Measurements from ENCODE around the gene FAM131C.
"Not testable (repeated sequence)": the region's sequence is repeated elsewhere in the genome, so short reads cannot be mapped to it uniquely, and the experiment has no call there.

FAM131C gene

GRCh38 chr1:16056521-16056912, 16.9 kb downstream of the FAM131C start:
- not testable (repeated sequence) for DNase-seq

DNA sequence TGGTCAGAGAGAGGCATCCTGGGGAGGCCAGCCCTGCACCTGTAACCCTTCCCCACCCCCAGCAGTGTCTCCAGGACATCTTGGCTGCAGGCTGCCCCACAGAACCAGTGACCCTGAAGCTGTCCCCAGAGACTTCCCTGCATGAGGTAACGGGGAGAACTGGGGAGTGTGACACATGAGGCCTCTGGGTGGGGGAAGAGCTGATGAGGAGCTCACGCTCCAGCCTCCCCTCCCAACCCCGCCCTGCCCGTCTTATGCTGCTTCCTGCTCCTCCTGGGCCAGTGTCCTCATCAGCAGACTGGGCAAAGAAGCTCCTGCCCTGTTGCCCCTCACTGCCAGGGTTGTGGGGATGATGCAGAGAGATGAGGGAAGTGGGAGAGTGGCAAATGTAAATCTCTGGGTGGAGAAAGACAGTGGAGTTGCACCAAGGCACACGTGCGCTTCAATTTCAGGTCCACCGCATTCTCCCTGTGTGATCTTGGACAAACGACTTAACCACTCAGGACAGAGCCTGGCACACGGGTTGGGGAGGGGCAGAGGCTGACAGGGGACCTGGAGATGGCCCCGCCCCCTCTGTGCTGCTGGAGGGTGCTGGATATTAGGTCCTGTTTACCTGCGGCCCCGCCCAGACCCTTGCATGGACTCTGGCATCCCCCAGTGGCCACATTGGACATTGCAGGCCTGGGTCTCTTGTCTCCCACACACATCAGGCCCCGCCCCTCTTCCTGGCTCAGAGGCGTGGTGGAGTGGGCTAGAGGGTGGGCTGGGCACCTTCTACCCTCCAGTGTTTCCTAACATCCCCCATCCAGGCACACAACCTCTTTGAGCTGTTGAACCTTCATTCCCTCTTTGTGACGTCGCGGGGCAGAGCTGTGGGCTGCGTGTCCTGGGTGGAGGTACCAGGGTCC, 17.6 kb downstream of the FAM131C start:
- peak; percentile 89 for DNase-seq

GRCh38 chr1:16054598-16055540, 18.6 kb downstream of the FAM131C start:
- no peak for DNase-seq

DNA sequence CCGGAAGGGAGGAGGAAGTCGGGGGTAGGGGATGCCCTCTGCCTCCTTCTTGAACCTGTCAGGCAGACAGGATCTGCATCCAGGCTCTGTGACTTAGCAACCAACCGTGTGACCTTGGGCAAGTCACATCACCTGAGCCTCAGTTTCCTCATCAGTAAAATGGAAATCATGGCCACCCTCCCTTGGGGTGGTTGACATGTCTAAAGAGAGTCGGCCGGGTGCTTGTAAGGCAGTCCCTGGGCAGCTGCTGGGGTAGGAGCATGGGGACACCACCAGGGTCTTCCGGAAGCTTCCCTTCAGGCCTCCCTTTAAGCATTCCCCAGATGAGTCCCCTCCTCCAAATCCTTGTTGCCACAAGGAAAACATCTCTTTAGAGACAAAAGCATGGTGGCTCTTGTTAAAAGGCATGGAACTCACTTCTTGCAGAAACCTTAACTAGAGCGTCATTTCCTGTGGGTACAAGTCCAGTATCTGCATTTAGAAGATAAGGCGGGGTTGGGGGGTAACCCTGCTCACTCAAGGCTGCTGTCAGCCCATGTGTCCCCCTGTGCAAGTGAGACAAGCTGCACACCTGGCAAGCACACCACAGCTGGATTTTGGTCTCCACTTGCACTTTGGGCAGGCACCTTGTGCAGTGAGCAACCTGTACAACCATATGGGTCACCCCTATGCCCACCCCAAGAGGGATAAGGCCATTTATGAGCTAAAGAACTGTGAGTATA, 19.5 kb downstream of the FAM131C start:
- DNase-seq: no peak

DNA sequence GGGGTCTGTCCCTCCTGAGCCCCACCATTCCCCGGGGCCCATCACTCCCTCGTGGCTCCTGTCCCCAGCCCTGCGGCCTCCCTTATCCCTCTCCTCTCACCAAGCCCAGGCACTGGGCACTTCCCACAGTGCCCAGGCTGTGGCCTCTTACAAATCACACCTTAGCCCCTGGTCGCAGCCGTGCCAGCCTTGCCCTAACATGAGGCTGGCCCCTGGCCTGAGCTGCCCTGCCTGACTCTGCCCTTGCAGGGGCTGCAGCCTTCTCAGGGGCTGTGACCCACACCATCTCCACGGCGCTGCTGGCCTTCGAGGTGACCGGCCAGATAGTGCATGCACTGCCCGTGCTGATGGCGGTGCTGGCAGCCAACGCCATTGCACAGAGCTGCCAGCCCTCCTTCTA, 21.5 kb downstream of the FAM131C start:
- not testable (repeated sequence) for DNase-seq

GRCh38 chr1:16051039-16051438, 22.4 kb downstream of the FAM131C start:
- no peak for DNase-seq

DNA sequence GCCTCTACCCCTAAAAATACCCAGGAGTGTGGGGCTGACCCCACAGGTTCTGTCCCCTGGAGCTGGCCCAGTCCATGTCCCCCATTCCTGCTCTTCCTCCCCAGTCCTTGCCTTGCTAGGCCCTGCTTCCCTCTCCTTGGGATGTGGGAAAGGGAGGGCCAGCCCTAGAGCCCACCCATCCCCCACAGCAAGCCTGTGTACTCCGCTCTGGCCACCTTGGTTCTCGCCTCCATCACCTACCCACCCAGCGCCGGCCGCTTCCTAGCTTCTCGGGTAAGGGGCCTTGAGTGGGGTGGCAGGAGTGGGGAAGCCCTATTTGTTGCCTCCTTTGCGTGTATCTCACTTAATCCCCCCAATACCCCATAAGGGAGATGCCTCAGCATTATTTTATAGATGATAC, 23.1 kb downstream of the FAM131C start:
- no peak for DNase-seq

DNA sequence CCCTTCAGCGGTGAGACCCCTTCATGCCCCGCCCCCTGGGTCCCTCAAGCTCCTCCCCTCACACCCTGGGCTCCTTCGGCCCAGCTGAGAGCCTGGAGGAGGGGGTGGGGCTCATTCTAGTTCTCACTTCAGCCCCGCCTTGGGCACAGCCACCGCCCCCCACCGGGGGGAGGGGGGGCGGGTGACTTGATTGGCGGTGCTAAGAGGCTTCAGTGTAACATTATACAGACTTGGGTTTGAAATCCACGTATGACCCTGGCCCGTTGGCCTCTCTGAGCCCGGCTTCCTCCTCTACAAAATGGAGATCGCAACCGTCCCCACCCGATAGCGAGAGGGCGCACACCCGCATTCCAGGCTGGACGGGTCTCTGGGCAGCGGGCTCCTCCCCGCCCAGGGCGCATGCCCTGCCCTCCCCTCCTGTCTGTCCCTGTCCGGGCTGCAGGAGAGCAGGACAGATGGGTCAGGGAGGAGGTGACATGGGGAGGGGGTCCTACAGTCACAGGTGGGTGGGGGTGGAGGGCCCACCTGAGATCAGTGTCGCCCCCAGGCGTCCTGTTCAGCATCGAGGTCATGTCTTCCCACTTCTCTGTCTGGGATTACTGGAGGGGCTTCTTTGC, 24.8 kb downstream of the FAM131C start:
- no peak for DNase-seq

GRCh38 chr1:16047791-16048475, 25.5 kb downstream of the FAM131C start:
- no peak for DNase-seq

DNA sequence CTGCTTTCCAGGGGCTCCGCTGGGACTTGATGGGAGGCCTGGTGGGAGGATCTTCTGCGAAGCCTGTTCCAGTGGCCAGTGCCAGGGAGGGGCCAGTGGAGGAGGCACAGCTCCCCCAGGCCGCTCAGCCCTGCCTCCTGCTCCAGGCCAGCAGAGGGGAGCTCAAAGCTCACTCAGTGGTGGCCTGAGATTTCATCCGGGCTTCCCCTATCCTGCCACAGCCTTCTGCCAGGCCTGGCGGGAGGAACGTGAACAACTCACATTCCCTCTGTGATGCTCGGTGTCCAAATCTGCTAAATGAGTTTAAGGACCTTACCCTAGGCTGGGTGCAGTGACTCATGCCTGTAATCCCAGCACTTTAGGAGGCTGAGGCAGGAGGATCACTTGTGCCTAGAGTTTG, 26.6 kb downstream of the FAM131C start:
- no peak for DNase-seq

DNA sequence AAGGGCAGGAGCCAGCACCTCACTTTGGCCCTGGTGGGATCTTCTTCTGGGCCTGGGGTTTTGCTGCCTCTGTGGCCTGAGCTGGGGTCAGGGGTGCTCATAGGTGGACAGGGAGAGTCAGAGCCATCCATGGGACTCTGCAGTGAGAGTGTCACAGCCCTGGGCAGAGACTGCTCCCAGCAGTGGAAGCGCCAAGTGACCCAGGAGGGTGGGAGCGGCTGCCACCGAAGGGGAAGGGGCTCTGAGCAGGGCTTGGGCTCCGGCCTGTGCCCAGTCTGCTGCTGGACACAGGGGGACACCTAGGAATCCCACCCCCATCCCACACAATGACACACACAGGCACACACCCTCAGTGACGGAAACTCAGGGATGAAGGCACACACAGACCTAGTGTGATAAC, 29.5 kb downstream of the FAM131C start:
- no peak for DNase-seq

GRCh38 chr1:16043521-16043920, 29.9 kb downstream of the FAM131C start, which contains the start of gene CLCNKB:
CLCNKB (plus strand) TSS chr1:16043782; CDS start chr1:16044493, 711 bp downstream.
- no peak for DNase-seq

DNA sequence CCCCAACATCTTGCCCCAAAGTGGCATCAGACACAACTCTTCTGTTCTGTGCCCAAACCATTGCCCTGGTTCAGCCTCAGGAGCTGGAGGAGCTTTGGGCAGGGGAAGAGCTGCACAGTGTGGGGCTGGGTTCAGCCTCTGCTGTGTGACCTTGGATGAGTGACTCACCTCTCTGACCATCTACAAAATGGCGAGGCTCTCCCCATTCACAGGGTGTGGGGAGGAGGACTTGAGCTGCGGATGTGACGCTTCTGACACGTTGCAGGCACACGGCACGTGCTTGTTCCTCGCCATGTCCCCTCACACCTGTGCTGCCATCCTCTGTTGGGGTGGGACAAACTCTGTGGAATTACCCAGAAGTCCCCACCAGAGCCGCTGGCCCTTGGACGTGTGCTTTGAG, 30.8 kb downstream of the FAM131C start:
- not testable (repeated sequence) for DNase-seq

GRCh38 chr1:16042096-16042495, 31.4 kb downstream of the FAM131C start:
- no peak for DNase-seq

DNA sequence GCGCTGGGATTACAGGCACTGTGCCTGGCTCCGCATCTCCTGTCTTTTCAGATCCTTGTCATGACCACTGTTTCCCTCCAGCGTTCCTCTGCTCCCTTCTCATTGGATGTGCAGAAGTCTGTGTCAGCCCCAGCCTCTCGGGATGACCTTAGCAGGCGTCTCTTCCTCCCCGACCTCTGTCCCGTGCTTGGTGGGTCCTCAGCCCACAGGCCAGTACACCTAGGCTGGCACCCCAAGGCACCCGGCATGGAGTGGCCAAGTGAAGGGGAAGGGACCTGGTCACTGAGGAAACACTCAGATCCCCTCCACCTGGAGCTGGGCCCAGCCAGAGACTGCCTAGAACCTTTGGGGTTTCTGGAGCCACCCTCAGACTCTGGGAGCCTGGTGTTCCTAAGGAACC, 32.3 kb downstream of the FAM131C start:
- DNase-seq: no peak

GRCh38 chr1:16039871-16040270, 33.6 kb downstream of the FAM131C start:
- not testable (repeated sequence) for DNase-seq

DNA sequence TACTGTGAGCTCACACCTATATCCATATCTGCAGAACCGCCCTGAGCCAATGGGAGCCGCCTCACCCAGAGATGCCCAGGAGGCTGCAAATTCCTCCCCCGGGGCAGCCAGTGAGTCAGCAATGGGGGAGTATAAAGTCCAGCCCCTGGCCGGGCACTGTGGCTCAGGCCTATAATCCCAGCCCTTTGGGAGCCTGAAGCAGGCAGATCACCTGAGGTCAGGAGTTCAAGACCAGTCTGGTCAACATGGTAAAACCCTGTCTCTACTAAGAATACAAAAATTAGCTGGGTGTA, 34.9 kb downstream of the FAM131C start:
- no peak for DNase-seq

DNA sequence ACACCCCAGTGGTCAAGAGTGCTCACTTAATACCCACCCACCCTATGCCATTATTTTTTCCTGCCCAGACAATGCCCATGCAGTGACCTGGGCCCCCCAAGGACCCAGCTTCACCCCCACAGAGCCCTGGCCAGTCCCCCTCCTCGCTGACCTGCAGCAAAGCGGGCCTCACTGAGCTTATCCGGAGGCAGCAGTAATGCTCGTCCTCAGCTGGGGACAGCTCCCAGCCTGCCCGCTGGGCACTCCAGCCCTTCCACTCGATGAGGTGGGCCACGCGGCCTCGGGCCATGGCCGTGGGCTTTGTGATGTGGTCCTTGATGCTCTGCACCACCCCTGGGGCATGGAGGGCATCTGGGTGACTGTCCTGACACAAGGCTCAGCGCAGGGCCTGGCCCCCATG, 37.0 kb downstream of the FAM131C start:
- DNase-seq: not testable (repeated sequence)

DNA sequence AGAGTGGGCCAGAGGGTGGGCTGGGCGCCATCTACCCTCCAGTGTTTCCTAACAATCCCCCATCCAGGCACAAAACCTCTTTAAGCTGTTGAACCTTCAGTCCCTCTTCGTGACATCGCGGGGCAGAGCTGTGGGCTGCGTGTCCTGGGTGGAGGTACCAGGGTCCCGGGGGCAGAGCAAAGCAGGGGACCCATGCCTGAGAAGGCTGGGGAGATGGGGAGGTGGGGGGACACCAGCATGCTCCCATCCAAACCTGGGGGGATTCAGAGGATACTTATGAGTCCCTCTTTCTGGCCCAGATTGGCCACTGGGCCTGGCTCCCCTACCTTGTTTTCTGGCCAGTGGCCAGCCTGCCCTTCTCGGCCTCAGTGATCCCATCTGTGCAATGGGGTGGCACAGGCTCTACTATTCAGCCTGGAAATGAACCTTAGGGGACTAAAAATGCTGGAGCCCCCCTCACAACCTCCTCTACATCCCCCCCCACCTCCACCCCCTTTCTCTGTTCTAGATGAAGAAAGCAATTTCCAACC, 40.3 kb downstream of the FAM131C start:
- not testable (repeated sequence) for DNase-seq

- DNase-seq: peak; percentile 65
Measured at GRCh38 chr1:16032388-16033102, 40.9 kb downstream of the FAM131C start.

DNA sequence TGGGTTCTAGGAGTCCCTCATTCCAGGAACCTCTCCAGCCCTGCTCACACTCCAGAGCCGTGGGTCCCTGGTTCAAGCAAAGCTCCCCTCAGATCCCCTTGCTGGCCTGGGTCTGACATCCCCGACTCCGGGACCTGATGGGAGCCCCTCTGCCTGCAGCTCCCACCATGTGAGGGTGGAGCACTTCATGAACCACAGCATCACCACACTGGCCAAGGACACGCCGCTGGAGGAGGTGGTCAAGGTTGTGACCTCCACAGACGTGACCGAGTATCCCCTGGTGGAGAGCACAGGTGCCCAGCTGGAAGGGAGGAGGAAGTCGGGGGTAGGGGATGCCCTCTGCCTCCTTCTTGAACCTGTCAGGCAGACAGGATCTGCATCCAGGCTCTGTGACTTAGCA, 41.9 kb downstream of the FAM131C start:
- DNase-seq: no peak
